Measurements from ENCODE around the gene MTHFSD. TPM values are rescaled to one million over a fixed set of nuclear protein-coding genes. Genes with fewer than 3 reads are reported as not detected.

MTHFSD gene
- total RNA-seq, 2 donors from 2014 or later, result 16.9 to 35.6 TPM

GRCh38 chr16:86508028-86508946 is 46.7 kb downstream of the MTHFSD start:
- intact Hi-C loops (cut with DNase I), result no loop called here
- 1 to 14% methylated on average over 14 to 98 of the region's 99 CpGs for whole genome bisulfite sequencing, 2 donors
- Histone ChIP-seq H3K4me1 (peaks cover 34% of the 10 kb centered on the region), H3K27ac (peak overlapping the region in 2 of 4 donors; percentile 32 to 68), H3K4me3 (no peak overlapping the region), H3K36me3 (replicated peaks in 1 of 2; ENCODE audit: insufficient read depth in 1 of 2, low read depth in 2 of 2) (no peaks in the 10 kb centered on the region), H3K9me3 (no peaks in the 10 kb centered on the region), H3K27me3 (peaks cover 0 to 25% of the 10 kb centered on the region in 2 donors)
- ATAC-seq (no peak), DNase-seq (no peak)
- TF ChIP-seq, protein P1, sequence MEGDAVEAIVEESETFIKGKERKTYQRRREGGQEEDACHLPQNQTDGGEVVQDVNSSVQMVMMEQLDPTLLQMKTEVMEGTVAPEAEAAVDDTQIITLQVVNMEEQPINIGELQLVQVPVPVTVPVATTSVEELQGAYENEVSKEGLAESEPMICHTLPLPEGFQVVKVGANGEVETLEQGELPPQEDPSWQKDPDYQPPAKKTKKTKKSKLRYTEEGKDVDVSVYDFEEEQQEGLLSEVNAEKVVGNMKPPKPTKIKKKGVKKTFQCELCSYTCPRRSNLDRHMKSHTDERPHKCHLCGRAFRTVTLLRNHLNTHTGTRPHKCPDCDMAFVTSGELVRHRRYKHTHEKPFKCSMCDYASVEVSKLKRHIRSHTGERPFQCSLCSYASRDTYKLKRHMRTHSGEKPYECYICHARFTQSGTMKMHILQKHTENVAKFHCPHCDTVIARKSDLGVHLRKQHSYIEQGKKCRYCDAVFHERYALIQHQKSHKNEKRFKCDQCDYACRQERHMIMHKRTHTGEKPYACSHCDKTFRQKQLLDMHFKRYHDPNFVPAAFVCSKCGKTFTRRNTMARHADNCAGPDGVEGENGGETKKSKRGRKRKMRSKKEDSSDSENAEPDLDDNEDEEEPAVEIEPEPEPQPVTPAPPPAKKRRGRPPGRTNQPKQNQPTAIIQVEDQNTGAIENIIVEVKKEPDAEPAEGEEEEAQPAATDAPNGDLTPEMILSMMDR (IDR thresholded peaks at IDR 0.05), result no peak
- TF ChIP-seq POLR2A (IDR thresholded peaks at IDR 0.05), result no peak

- no peak for DNase-seq
- Histone ChIP-seq H3K27ac (no peak overlapping the region), H3K27me3 (peaks cover 0 to 25% of the 10 kb centered on the region in 2 donors), H3K36me3 (replicated peaks in 1 of 2; ENCODE audit: insufficient read depth in 1 of 2, low read depth in 2 of 2) (no peaks in the 10 kb centered on the region), H3K9me3 (no peaks in the 10 kb centered on the region), H3K4me3 (no peak overlapping the region), H3K4me1 (peaks cover 34% of the 10 kb centered on the region)
- TF ChIP-seq POLR2A (IDR thresholded peaks at IDR 0.05), result no peak
- TF ChIP-seq, protein P1 (IDR thresholded peaks at IDR 0.05), result no peak
- 4 to 29% methylated on average over 23 to 37 of the region's 37 CpGs for WGBS, 2 donors
- no peak for ATAC-seq
- intact Hi-C loops (cut with DNase I), result no loop called here
Observed at GRCh38 chr16:86507173-86508027, 47.6 kb downstream of the MTHFSD start.

- DNase-seq (no peak), ATAC-seq (no peak)
- H3K27me3 ChIP-seq, result peaks cover 0 to 32% of the 10 kb centered on the region in 2 donors
- no peaks in the 10 kb centered on the region for H3K36me3 ChIP-seq (replicated peaks in 1 of 2; ENCODE audit: insufficient read depth in 1 of 2, low read depth in 2 of 2)
- no peaks in the 10 kb centered on the region for H3K9me3 ChIP-seq
- intact Hi-C loops (cut with DNase I), result no loop called here
- TF ChIP-seq, protein P1 (IDR thresholded peaks at IDR 0.05), result no peak
- TF ChIP-seq POLR2A (IDR thresholded peaks at IDR 0.05), result no peak
- no peak overlapping the region for H3K4me3 ChIP-seq
- no peak overlapping the region for H3K27ac ChIP-seq
- WGBS, 2 donors, result 8 to 10% methylated on average over 22 to 27 of the region's 27 CpGs
- peaks cover 34% of the 10 kb centered on the region for H3K4me1 ChIP-seq
Observed at GRCh38 chr16:86505899-86506864, 48.9 kb downstream of the MTHFSD start.

DNA sequence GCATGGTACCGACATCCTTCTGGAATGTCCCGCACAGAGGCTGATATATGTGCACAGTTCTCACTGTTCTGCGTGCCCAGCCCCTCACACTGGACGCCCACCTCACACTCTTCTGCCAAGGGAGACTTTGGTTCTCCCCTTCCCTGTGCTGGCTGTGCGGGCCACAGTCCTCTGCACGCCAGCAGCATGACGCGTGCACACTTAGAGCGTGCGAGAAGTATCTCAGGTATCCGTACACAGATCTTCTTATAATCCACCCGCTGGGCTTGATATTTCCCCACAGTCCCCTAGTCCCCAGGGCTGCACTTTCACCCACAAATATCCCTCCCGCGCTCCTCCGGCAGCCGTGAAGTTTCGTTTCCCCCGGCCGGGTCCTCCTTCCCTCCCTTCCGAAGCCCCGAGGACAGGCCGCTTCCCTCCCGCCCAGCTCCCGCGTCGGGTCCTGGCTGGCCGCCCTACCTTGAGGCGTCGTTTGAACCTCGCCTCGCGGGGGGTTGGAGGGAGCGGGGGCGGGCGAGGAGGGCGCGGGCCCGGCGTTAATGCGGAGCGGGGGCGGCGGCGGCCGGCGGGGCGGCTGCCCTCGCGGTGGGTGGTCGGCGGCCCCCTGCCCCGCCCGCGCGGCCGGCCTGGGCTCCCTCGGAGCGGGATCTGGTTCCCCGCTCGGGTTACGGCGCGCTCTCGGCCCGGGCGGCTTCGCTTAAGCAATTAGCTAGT is 49.7 kb downstream of the MTHFSD start:
- peaks cover 0 to 32% of the 10 kb centered on the region in 2 donors for H3K27me3 ChIP-seq

More for the DNA sequence above, 49.7 kb downstream of the MTHFSD start:
- H3K9me3 ChIP-seq, result no peaks in the 10 kb centered on the region
- H3K4me3 ChIP-seq, result no peak overlapping the region
- H3K27ac ChIP-seq, result no peak overlapping the region
- DNase-seq (no peak), ATAC-seq (no peak)
- TF ChIP-seq POLR2A (IDR thresholded peaks at IDR 0.05), result no peak
- TF ChIP-seq, protein P1 (IDR thresholded peaks at IDR 0.05), result no peak
- WGBS, 2 donors, result 3 to 5% methylated on average over 40 to 43 of the region's 67 CpGs
- H3K4me1 ChIP-seq, result peaks cover 27% of the 10 kb centered on the region
- intact Hi-C loops (cut with DNase I), result no loop called here
- H3K36me3 ChIP-seq (replicated peaks in 1 of 2; ENCODE audit: insufficient read depth in 1 of 2, low read depth in 2 of 2), result no peaks in the 10 kb centered on the region
